ENCODE measurements around the gene CSNK2A3.

GRCh38 chr11:11336664-11337063 is 16.4 kb downstream of the CSNK2A3 start:
- TF ChIP-seq CTCF (IDR thresholded peaks at IDR 0.05) (no peak), POLR2A (IDR thresholded peaks at IDR 0.05) (no peak)

Data from tibial nerve (tissue), 3 donors.